NCI-H2227 (cell line): ENCODE measurements around the gene EIF4G2.

ENCODE experiments used
- DNase-seq: peaks from one replicate; lab custom pipeline; 2025; ENCODE audit not compliant: unreplicated experiment; lab: John Stamatoyannopoulos, UW

Gene EIF4G2

GRCh38 chr11:10809373-10810160 is 841 bp upstream of the EIF4G2 start:
- DNase-seq: peak; percentile 82

GRCh38 chr11:10808235-10808552 is 532 bp downstream of the EIF4G2 start:
- no peak for DNase-seq

- peak; percentile 80 for DNase-seq
These were observed 1.1 kb downstream of the EIF4G2 start for GRCh38 chr11:10807493-10808234.

- no peak for DNase-seq
These were observed 2.5 kb downstream of the EIF4G2 start for GRCh38 chr11:10806206-10806605.

GRCh38 chr11:10805741-10806140 is 3.0 kb downstream of the EIF4G2 start:
- no peak for DNase-seq

GRCh38 chr11:10803676-10804075 is 5.0 kb downstream of the EIF4G2 start:
- DNase-seq: no peak

- DNase-seq: no peak
These were observed 8.4 kb downstream of the EIF4G2 start for GRCh38 chr11:10800292-10800691.

GRCh38 chr11:10798330-10798928 is 10.3 kb downstream of the EIF4G2 start:
- no peak for DNase-seq

GRCh38 chr11:10797531-10797930 is 11.2 kb downstream of the EIF4G2 start:
- DNase-seq: no peak

- no peak for DNase-seq
These were observed 11.7 kb downstream of the EIF4G2 start for GRCh38 chr11:10797001-10797400.

GRCh38 chr11:10796191-10796590 is 12.5 kb downstream of the EIF4G2 start:
- DNase-seq: no peak

GRCh38 chr11:10793470-10794255 is 15.1 kb downstream of the EIF4G2 start:
- DNase-seq: no peak

GRCh38 chr11:10792385-10793068 is 16.2 kb downstream of the EIF4G2 start:
- peak; percentile 68 for DNase-seq

- DNase-seq: no peak
These were observed 22.3 kb downstream of the EIF4G2 start for GRCh38 chr11:10786451-10786850.

GRCh38 chr11:10785146-10785474 is 23.6 kb downstream of the EIF4G2 start:
- no peak for DNase-seq

- DNase-seq: peak; percentile 7
These were observed 24.2 kb downstream of the EIF4G2 start for GRCh38 chr11:10784232-10785145.

GRCh38 chr11:10780040-10780439 is 28.7 kb downstream of the EIF4G2 start:
- DNase-seq: no peak

- DNase-seq: no peak
These were observed 29.6 kb downstream of the EIF4G2 start for GRCh38 chr11:10779086-10779485.

GRCh38 chr11:10778217-10778970 is 30.3 kb downstream of the EIF4G2 start:
- no peak for DNase-seq
